K562 (cell line): ENCODE measurements around the gene PCDHB4. TPM values are rescaled to one million over a fixed set of nuclear protein-coding genes. Genes with fewer than 3 reads are reported as not detected.
"Not testable (repeated sequence)": the region's sequence is repeated elsewhere in the genome, so short reads cannot be mapped to it uniquely, and the experiment has no call there.

Experiments used
- ATAC-seq: fragments of 200-7000 bp; cut with Tn5 transposase; 3 replicates; pipeline ENCODE4 v1.9.1; 2020; ENCODE audit warnings: moderate library complexity
- BruUV-seq: library from RNA; stranded (reverse); fragments of 400-500 nt; replicated peaks from 2 replicates; lab custom pipeline; 2021; lab: Mats Ljungman, UMichigan
- CTCF ChIA-PET: fragments of 300-600 bp; formaldehyde crosslinking; extraction: SDS; loops from one replicate; lab custom pipeline; 2021; ENCODE audit warnings: low intra/inter-chr PET ratio; lab: Yijun Ruan, JAX
- POLR2A ChIA-PET: fragments of 300-600, 350-650 bp; sonication (Branson Sonifier 250); formaldehyde crosslinking; extraction: SDS; loops from one replicate; lab custom pipeline; 2021; ENCODE audit warnings: antibody characterized with exemption, inconsistent platforms; lab: Yijun Ruan, JAX
- DNase-seq, 4 experiments: peaks; one replicate each; pipeline versions ENCODE4 v3.0.0 to v3.0.0-alpha.2; 2011 to 2018; ENCODE audit warnings: low spot score in 3 of 4, mixed read lengths in 3 of 4; ENCODE audit errors: extremely low read depth in 1 of 4
- FAIRE-seq: peaks from 2 replicates; lab custom pipeline; 2011; peaks lifted over from hg19 to GRCh38; lab: Jason Lieb, UNC
- H2AFZ ChIP-seq: 2 replicates; pipeline ENCODE4 v1.6.0; 2011; ENCODE audit warnings: low read depth, low read length, control low read depth, inconsistent platforms
- H3K27ac ChIP-seq: fragments of 200-600 bp; 3 replicates; pipeline ENCODE4 v1.8.0; 2011; ENCODE audit warnings: low read depth, mild to moderate bottlenecking, control low read depth, inconsistent platforms, low read length, moderate library complexity, mixed read lengths; ENCODE audit errors: extremely low read depth
- H3K27me3 ChIP-seq, 2 experiments: fragments of 300-600 bp in 1 of 2; 2 replicates in 1 of 2; 3 replicates in 1 of 2; pipeline versions ENCODE4 v1.6.0 to v1.8.0; 2011; ENCODE audit warnings: inconsistent platforms in 2 of 2, low read length in 2 of 2, mild to moderate bottlenecking in 1 of 2, mixed read lengths in 1 of 2, moderate library complexity in 1 of 2; ENCODE audit not compliant: control insufficient read depth in 2 of 2, insufficient read depth in 2 of 2
- H3K36me3 ChIP-seq: fragments of 300-600 bp; 3 replicates; pipeline ENCODE4 v1.8.0; 2011; ENCODE audit warnings: mild to moderate bottlenecking, low read length, inconsistent platforms; ENCODE audit not compliant: control insufficient read depth, insufficient read depth
- H3K4me1 ChIP-seq, 2 experiments: fragments of 200-600 bp in 1 of 2; replicated peaks in 1 of 2; 2 replicates in 1 of 2; 3 replicates in 1 of 2; pipeline versions ENCODE4 v1.5.1 to v1.8.0; 2011; ENCODE audit warnings: inconsistent platforms in 2 of 2, low read length in 2 of 2, mild to moderate bottlenecking in 1 of 2, mixed read lengths in 1 of 2, moderate library complexity in 1 of 2; ENCODE audit not compliant: control insufficient read depth in 2 of 2, insufficient read depth in 2 of 2
- H3K4me2 ChIP-seq: 2 replicates; pipeline ENCODE4 v1.6.1; 2011; ENCODE audit warnings: low read length, control low read depth, inconsistent platforms, mixed read lengths; ENCODE audit not compliant: insufficient read depth
- H3K4me3 ChIP-seq: fragments of 200-600 bp; sonication (generic), shearing (Covaris generic); 2 replicates; pipeline ENCODE4 v1.5.1; 2016; ENCODE audit warnings: control low read depth, inconsistent platforms
- H3K79me2 ChIP-seq: fragments of 200-600 bp; 3 replicates; pipeline ENCODE4 v1.8.0; 2011; ENCODE audit warnings: low read length, inconsistent platforms; ENCODE audit not compliant: control insufficient read depth, insufficient read depth
- H3K9ac ChIP-seq, 2 experiments: 2 replicates each; pipeline versions ENCODE4 v1.6.0 to v1.6.1; 2011; ENCODE audit warnings: low read depth in 2 of 2, low read length in 2 of 2, control low read depth in 1 of 2, inconsistent platforms in 1 of 2, mild to moderate bottlenecking in 1 of 2, mixed read lengths in 1 of 2; ENCODE audit not compliant: insufficient read depth in 1 of 2
- H3K9me1 ChIP-seq: one replicate; pipeline ENCODE4 v1.6.0; 2011; ENCODE audit warnings: inconsistent platforms, mild to moderate bottlenecking, low read length, moderate library complexity; ENCODE audit not compliant: control insufficient read depth, insufficient read depth
- H3K9me3 ChIP-seq: replicated peaks from 2 replicates; pipeline ENCODE4 v1.5.1; 2011; ENCODE audit warnings: low read depth, low read length, inconsistent platforms; ENCODE audit not compliant: control insufficient read depth, insufficient read depth
- H4K20me1 ChIP-seq: replicated peaks from 2 replicates; pipeline ENCODE4 v1.6.1; 2011; ENCODE audit warnings: low read length, inconsistent platforms, mixed read lengths; ENCODE audit not compliant: control insufficient read depth, insufficient read depth
- WGBS: fragments of 100-300 bp; shearing (Covaris generic); methylation state at CpG from one replicate; pipeline ENCODE4 v1.1.6; 2016; ENCODE audit warnings: low coverage, mixed read lengths; ENCODE audit not compliant: insufficient coverage; ENCODE audit errors: missing lambda C conversion rate; 5-methylcytosine and 5-hydroxymethylcytosine counted together
- in situ Hi-C: fragments of 300-500 bp; cut with MboI; formaldehyde crosslinking; loops from 4 replicates; pipeline ENCODE4 v1.15.0; 2018; ENCODE audit warnings: inconsistent platforms, mixed read lengths
- intact Hi-C: fragments of 100-400 bp; cut with micrococcal nuclease; formaldehyde crosslinking; loops from 2 replicates; pipeline ENCODE4 v1.14.2; 2022
- polyA plus RNA-seq, 8 experiments: library from polyadenylated mRNA; depleted of rRNA in 4 of 8; stranded (reverse) in 5 of 8; unstranded in 3 of 8; fragments of >200 nt; fragmentation: Nextera tagmentation in 2 of 8; fragmentation: Illumina TruSeq in 1 of 8; extraction: Ambion mirVana in 2 of 8; extraction: Trizol in 1 of 8; gene quantifications; 2 replicates each; pipeline versions ENCODE4 v1.2.1 to v1.2.3, GENCODE V29; 2011 to 2014; ENCODE audit warnings: inconsistent platforms in 1 of 8, missing spikeins in 1 of 8
- total RNA-seq, 7 experiments: library from RNA; depleted of rRNA in 6 of 7; stranded (reverse); fragments of >200 nt in 6 of 7; fragmentation: Illumina TruSeq in 2 of 7; extraction: Trizol in 2 of 7; gene quantifications; 2 replicates each; pipeline versions ENCODE4 v1.2.1 to v1.2.3, GENCODE V29; 2011 to 2021; ENCODE audit warnings: low replicate concordance in 1 of 7

Gene PCDHB4
- total and polyA plus RNA-seq, 9 of the 15 experiments (the other 6 are each of a cell fraction or from before 2014, with no cell fraction given), result not detected

DNA sequence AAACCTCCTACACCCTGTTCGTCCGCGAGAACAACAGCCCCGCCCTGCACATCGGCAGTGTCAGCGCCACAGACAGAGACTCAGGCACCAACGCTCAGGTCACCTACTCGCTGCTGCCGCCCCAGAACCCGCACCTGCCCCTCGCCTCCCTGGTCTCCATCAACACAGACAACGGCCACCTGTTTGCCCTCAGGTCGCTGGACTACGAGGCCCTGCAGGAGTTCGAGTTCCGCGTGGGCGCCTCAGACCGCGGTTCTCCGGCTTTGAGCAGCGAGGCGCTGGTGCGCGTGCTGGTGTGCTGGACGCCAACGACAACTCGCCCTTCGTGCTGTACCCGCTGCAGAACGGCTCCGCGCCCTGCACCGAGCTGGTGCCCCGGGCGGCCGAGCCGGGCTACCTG lies 35.7 kb downstream of the PCDHB4 start:
- H3K27me3 ChIP-seq, H3K9me3 ChIP-seq, H3K4me1 ChIP-seq, H3K36me3 ChIP-seq, FAIRE-seq, ATAC-seq, BruUV-seq, H3K9ac ChIP-seq, H3K4me3 ChIP-seq, H2AFZ ChIP-seq, in situ Hi-C loops, DNase-seq, H3K9me1 ChIP-seq, POLR2A ChIA-PET, H4K20me1 ChIP-seq, CTCF ChIA-PET, H3K79me2 ChIP-seq, H3K27ac ChIP-seq, H3K4me2 ChIP-seq, intact Hi-C loops: not testable (repeated sequence)
- 4% methylated on average over 20 of the region's 38 CpGs for WGBS

DNA sequence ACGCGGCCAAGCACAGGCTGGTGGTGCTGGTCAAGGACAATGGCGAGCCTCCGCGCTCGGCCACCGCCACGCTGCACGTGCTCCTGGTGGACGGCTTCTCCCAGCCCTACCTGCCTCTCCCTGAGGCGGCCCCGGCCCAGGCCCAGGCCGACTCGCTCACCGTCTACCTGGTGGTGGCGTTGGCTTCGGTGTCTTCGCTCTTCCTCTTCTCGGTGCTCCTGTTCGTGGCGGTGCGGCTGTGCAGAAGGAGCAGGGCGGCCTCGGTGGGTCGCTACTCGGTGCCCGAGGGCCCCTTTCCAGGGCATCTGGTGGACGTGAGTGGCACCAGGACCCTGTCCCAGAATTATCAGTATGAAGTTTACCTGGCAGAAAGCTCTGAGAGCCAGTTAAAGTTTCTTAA lies 36.3 kb downstream of the PCDHB4 start:
- H3K79me2 ChIP-seq, H3K9me3 ChIP-seq, intact Hi-C loops, H2AFZ ChIP-seq, H3K4me3 ChIP-seq, H3K27me3 ChIP-seq, CTCF ChIA-PET, in situ Hi-C loops, H3K9me1 ChIP-seq, ATAC-seq, POLR2A ChIA-PET, H3K4me2 ChIP-seq, BruUV-seq, H3K4me1 ChIP-seq, FAIRE-seq, DNase-seq, H3K27ac ChIP-seq, H3K36me3 ChIP-seq, H4K20me1 ChIP-seq, H3K9ac ChIP-seq: not testable (repeated sequence)
- WGBS, result 2% methylated on average over 9 of the region's 28 CpGs
